GM15510 (cell line): ENCODE measurements around the gene CFAP70.
A peak's percentile ranks its signal among the peaks of the same experiment; 100 is the strongest.

Experiments used
- POLR2A ChIP-seq: IDR thresholded peaks from 3 replicates; pipeline ENCODE4 v1.6.1; 2011; ENCODE audit warnings: borderline replicate concordance; ENCODE audit not compliant: insufficient read length; ENCODE audit errors: extremely low read depth

The CFAP70 gene

GRCh38 chr10:73264423-73264822, 94.2 kb downstream of the CFAP70 start:
- no peak for TF ChIP-seq POLR2A

- no peak for TF ChIP-seq POLR2A
These were observed 94.8 kb downstream of the CFAP70 start for GRCh38 chr10:73263693-73264347.

- TF ChIP-seq POLR2A, result no peak
These were observed 95.6 kb downstream of the CFAP70 start for GRCh38 chr10:73262880-73263555.

- TF ChIP-seq POLR2A, result no peak
These were observed 96.4 kb downstream of the CFAP70 start for GRCh38 chr10:73262105-73262730.

- no peak for TF ChIP-seq POLR2A
These were observed 97.2 kb downstream of the CFAP70 start for GRCh38 chr10:73261362-73261995.

- no peak for TF ChIP-seq POLR2A
These were observed 105.5 kb downstream of the CFAP70 start for GRCh38 chr10:73253225-73253555.

GRCh38 chr10:73252445-73253224, 106.0 kb downstream of the CFAP70 start, which contains the start of gene MRPS16:
TSS of gene MRPS16 (minus strand) at chr10:73252644. CDS start at chr10:73252482, 162 bp downstream.
- peak; percentile 96 for TF ChIP-seq POLR2A

- no peak for TF ChIP-seq POLR2A
These were observed 106.8 kb downstream of the CFAP70 start for GRCh38 chr10:73251683-73252444.

GRCh38 chr10:73248259-73248724, 110.4 kb downstream of the CFAP70 start:
- TF ChIP-seq POLR2A, result no peak

- no peak for TF ChIP-seq POLR2A
These were observed 111.0 kb downstream of the CFAP70 start for GRCh38 chr10:73247509-73248258.

- peak; percentile 97 for TF ChIP-seq POLR2A
These were observed 111.8 kb downstream of the CFAP70 start, which contains the start of gene DNAJC9 for GRCh38 chr10:73246646-73247508. TSS of gene DNAJC9 (minus strand) at chr10:73247255. CDS start at chr10:73247189, 66 bp downstream.

- no peak for TF ChIP-seq POLR2A
These were observed 112.4 kb downstream of the CFAP70 start for GRCh38 chr10:73246322-73246645.

- no peak for TF ChIP-seq POLR2A
These were observed 113.7 kb downstream of the CFAP70 start for GRCh38 chr10:73244866-73245477.

- no peak for TF ChIP-seq POLR2A
These were observed 118.8 kb downstream of the CFAP70 start for GRCh38 chr10:73239908-73240307.
